ENCODE results near the gene TSPAN9.

TSPAN9 gene

DNA sequence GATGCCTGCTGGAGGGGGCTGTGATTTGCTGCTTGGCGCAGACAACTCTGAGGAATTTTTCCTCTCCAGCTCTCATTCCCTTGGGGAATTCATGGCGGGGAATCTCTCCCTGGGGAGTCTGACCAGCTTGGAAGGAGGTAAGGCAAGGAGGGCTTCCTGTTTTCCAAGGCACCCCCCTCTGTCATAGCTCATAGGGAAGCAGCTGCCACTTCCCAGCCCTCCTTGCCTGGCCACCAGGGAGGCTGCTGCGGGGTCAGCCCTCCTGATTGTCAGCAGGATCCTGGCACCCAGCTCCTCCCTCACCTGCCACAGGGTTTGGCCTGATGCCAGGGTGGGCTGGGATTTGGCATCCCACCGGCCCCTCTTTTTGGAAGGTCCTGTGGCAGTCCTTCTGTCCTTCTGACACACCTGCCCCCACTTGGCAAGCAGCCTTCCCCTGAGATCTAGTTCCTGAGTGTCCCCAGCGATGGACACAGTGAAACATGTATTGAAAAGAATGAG lies 74.9 kb downstream of the TSPAN9 start:
- no peak for TF ChIP-seq CTCF (conservative IDR thresholded peaks at IDR 0.05)

DNA sequence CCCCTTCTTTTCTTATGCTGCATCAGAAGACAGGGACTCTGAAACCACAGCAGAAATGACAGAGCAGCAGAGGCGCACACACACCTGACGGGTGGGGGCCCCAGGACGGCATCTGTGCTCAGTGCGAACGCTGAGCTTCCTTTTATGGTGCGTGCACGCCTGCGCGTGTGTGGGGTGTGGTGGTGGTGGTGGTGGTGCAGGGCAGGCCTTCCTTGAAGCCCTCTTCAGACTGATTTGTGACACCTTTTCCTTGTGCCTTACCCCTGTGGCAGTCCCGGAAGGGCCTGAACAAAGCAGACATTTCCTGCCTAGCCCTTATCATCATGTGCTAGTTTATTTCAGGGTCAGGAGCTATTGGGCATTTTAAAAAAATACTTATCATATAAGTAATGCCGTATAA lies 75.7 kb downstream of the TSPAN9 start:
- H3K27ac ChIP-seq = no peak overlapping the region
- no peak for TF ChIP-seq CTCF (conservative IDR thresholded peaks at IDR 0.05)

More for the DNA sequence above, 74.9 kb downstream of the TSPAN9 start:
- H3K27ac ChIP-seq = peak overlapping the region; percentile 62; the same call in 1 of the 2 replicates

DNA sequence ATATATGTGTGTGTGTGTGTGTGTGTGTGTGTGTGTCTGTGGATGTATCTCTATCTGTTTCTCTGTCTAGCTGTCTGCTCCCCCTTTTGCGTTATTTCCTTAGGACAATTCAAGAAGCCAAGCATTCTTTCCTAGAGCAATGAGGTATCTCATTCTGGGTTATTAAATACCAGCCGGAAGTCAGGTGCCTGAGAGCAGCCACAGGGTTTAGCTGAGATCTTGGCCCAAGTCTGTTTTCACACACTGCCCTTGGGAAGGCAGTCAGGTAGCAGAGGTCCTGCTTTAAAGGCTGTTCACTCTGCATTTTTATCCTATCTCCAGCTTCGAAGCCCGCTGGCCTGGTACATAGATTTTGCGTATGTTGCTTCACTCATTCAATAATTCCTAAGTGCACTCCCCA lies 76.8 kb downstream of the TSPAN9 start:
- no peak for TF ChIP-seq CTCF (conservative IDR thresholded peaks at IDR 0.05)
- no peak overlapping the region for H3K27ac ChIP-seq

DNA sequence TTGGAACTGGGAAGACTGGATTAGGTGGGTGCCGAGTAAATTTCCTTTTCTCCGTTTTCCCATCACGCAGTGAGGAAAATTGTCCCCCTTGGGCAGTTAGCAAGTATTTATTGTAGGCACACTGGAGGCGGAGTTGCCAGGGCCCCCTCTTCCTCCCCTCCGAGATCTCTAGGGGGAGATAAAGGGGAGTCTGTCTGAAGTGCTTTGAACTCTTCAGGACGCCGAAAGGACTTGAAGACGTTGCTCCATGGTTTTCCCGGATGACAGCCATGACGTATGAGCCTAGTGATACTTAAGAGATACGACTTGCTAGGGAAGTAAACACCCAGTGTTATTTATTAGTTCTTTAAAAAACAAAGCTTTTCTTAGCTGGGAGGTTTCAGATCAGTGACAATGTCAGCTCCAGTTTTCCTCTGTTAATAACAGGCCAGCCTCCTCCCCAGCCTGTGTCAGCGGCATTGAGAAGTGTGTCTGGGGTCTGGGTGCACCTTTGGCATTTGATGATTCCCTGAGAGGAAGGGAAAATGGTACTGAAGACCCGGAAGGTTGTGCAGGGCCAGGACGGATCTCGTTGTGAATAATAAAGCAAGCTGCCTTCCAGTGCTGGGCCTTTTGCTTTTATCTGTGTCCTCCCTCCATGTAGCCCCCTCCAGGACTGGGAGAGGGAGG lies 78.7 kb downstream of the TSPAN9 start:
- no peak for TF ChIP-seq CTCF (conservative IDR thresholded peaks at IDR 0.05)
- H3K27ac ChIP-seq = no peak overlapping the region

DNA sequence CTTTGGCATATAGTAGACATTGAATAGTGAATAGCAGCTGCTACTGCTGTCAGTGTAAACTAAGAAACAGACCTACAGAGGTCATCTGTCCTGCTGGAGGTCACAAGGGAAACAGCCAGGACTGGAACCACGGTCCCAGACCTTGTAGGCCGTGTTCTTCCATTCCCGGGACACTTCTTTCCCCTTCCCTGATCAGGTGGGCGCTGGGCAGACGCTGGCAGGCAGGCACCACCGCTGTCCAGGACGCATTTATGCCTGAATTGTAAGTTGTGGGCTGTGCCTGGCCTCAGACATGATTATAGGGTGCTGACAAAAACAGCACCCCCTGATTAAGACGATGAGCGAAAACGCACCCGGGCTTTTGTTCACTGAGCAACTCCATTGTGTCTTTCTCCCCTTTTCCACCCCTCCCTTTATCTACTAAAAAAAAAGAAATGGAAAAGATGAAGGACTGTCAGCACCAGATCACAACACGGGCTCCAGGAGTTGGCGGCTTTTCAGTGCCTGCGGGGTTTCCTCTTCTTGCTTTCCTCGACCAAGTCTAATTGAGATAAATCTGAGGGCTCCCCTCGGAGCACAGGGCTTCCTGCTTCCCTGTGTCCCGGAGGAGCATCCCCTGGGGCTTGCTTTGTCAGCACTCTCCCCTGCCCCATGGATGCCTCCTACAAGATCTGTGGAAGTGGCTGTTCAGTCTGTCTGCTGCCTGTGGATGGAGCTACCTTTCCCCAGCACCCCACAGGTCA lies 80.6 kb downstream of the TSPAN9 start:
- no peak overlapping the region for H3K27ac ChIP-seq
- TF ChIP-seq CTCF (conservative IDR thresholded peaks at IDR 0.05) = no peak

DNA sequence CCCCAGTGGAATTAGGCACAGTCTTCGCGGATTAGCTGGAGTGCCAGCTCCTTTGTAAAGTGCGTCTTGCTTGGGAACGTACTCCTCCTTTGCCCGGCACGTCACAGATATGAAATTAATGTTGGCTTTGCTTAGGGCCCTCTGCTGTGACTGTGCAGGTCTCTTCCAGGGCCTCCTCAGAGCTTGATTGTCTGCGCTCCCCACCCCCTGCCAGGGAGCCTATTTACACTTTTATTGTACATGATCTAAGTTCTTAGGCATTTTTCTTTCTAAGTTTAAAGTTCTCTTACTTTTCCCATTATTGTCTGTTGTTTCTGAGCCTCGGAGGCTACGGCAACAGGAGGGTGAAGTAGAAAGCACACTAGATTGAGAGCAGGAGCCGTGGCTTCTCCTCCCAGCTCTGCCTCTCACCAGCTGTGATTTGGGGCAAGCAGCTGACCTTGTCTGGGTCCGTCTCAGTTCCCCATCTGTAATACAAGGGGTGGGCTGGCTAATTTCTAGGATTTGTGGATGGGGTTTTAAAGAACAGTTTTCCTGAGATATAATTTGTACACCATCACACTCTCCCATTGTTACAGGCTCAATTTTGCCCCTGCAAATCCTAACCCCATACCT lies 81.8 kb downstream of the TSPAN9 start:
- no peak overlapping the region for H3K27ac ChIP-seq
- no peak for TF ChIP-seq CTCF (conservative IDR thresholded peaks at IDR 0.05)

DNA sequence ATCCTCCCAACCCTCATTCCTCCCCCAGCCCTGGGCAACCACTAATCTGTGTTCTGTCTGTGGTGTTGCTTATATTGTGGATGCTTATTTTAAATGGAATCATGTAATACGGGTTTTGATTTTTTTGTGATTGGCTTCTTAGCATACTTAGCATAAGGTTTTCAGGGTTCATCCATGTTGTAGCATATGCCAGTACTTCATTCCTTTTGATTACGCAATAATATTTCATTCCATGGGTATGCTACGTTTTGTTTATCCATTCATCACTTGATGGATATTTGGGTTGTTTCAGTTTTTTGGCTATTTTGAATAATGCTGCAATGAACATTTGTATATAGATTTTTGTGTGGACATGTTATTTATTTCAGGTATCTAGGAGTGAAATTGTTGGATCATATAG lies 82.9 kb downstream of the TSPAN9 start:
- no peak for TF ChIP-seq CTCF (conservative IDR thresholded peaks at IDR 0.05)
- no peak overlapping the region for H3K27ac ChIP-seq
